ENCODE measurements around the gene SLC15A3. TPM values are rescaled to one million over a fixed set of nuclear protein-coding genes. Genes with fewer than 3 reads are reported as not detected.

SLC15A3 gene
- total and polyA plus RNA-seq, 4 donors: 9.0 to 20.9 (median 16.3) TPM

- Histone ChIP-seq H3K4me1 (ENCODE audit: control insufficient read depth in 4 of 4, insufficient read depth in 4 of 4, low read length in 3 of 4) (peaks cover 0 to 11% (median 5%) of the 10 kb centered on the region in 4 donors), H3K9ac (ENCODE audit: low read depth in 1 of 2, low read length in 2 of 2) (no peak overlapping the region), H3K9me3 (ENCODE audit: control insufficient read depth in 4 of 4, low read length in 3 of 4) (no peaks in the 10 kb centered on the region), H3K36me3 (ENCODE audit: control insufficient read depth in 4 of 4, insufficient read depth in 3 of 4, low read depth in 1 of 4, low read length in 3 of 4) (peaks cover 8 to 81% (median 61%) of the 10 kb centered on the region in 4 donors), H3K4me3 (ENCODE audit: low read depth in 1 of 3, low read length in 3 of 3) (no peak overlapping the region), H3K27ac (ENCODE audit: low read depth in 1 of 2, low read length in 2 of 2) (no peak overlapping the region), H3K27me3 (ENCODE audit: control insufficient read depth in 4 of 4, insufficient read depth in 4 of 4, low read length in 3 of 4) (no peaks in the 10 kb centered on the region)
- 91% methylated on average over 5 of the region's 5 CpGs for WGBS
- DNase-seq (ENCODE audit: low spot score): no peak
- no peak for TF ChIP-seq JUND (IDR thresholded peaks at IDR 0.05)
- no peak for TF ChIP-seq EGR1 (IDR thresholded peaks at IDR 0.05; ENCODE audit: low read depth in 2 of 2)
- no peak for TF ChIP-seq REST (IDR thresholded peaks at IDR 0.05)
- TF ChIP-seq, protein P1, sequence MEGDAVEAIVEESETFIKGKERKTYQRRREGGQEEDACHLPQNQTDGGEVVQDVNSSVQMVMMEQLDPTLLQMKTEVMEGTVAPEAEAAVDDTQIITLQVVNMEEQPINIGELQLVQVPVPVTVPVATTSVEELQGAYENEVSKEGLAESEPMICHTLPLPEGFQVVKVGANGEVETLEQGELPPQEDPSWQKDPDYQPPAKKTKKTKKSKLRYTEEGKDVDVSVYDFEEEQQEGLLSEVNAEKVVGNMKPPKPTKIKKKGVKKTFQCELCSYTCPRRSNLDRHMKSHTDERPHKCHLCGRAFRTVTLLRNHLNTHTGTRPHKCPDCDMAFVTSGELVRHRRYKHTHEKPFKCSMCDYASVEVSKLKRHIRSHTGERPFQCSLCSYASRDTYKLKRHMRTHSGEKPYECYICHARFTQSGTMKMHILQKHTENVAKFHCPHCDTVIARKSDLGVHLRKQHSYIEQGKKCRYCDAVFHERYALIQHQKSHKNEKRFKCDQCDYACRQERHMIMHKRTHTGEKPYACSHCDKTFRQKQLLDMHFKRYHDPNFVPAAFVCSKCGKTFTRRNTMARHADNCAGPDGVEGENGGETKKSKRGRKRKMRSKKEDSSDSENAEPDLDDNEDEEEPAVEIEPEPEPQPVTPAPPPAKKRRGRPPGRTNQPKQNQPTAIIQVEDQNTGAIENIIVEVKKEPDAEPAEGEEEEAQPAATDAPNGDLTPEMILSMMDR (IDR thresholded peaks at IDR 0.05; ENCODE audit: low read depth, low read length, missing input control): no peak
- no peak for TF ChIP-seq RXRA (IDR thresholded peaks at IDR 0.05)
Observed at GRCh38 chr11:60895687-60896086, 56.3 kb downstream of the SLC15A3 start.

DNA sequence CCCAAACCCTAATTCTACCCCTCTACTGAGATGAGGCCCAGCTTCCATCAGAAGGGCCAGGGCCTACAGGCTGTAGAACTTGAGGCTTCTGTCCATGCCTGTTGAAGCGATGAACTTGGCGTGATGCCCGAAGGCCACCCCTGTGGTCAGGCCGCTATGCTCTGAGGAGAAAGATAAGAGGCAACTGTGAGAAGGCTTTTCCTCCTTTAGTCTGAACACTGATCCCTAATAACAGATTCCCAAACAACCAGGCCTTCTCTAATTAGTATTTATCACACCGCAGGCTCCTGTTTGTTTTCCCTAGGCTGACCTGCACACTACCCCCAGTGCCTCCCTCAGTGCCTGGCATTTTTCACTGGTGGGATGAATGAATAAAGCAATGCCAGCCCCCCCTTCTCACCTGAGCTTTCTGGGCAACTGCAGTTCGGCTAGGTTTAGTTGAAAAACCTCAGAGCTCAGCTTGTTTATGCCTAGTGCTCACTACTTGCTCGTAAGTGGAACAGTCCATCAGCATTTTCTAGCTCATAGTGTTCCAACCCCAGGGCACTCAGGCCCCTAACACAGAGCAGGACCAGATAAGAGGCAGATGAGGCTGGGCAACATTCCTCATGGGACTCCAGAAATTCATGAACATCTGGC lies 60.8 kb downstream of the SLC15A3 start:
- TF ChIP-seq HNF4A (conservative IDR thresholded peaks at IDR 0.05) (no peak), FOXA1 (IDR thresholded peaks at IDR 0.05) (no peak)
- 83% methylated on average over 7 of the region's 7 CpGs for WGBS
- Histone ChIP-seq H3K27me3 (ENCODE audit: control insufficient read depth in 4 of 4, insufficient read depth in 4 of 4, low read length in 3 of 4) (no peaks in the 10 kb centered on the region), H3K27ac (ENCODE audit: low read depth in 1 of 2, low read length in 2 of 2) (no peak overlapping the region), H3K9ac (ENCODE audit: low read depth in 1 of 2, low read length in 2 of 2) (no peak overlapping the region), H3K4me1 (ENCODE audit: control insufficient read depth in 4 of 4, insufficient read depth in 4 of 4, low read length in 3 of 4) (peaks cover 0 to 7% (median 0%) of the 10 kb centered on the region in 4 donors), H3K36me3 (ENCODE audit: control insufficient read depth in 4 of 4, insufficient read depth in 3 of 4, low read depth in 1 of 4, low read length in 3 of 4) (peaks cover 2 to 53% (median 28%) of the 10 kb centered on the region in 4 donors), H3K9me3 (ENCODE audit: control insufficient read depth in 4 of 4, low read length in 3 of 4) (no peaks in the 10 kb centered on the region), H3K4me3 (ENCODE audit: low read depth in 1 of 3, low read length in 3 of 3) (no peak overlapping the region)
- peak; percentile 71 for DNase-seq (ENCODE audit: low spot score)

DNA sequence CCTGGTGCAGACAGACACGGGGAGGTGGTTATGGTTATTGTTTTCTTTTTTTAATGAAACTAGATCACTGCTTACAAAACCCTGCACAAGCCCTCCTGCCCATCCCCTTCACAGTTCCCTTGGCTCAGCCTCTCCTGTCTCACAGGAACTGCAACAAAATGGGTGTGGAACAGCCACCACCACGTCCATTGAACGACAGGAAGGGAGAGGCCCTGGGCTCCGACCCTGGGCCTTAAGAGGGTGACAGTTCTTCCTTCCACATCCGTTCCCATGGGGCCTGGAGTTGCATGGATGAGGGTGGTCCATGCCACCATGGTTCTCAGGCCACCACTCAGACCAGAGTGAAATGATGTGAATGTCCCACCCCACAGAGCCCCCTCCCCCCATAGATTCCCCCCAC lies 61.3 kb downstream of the SLC15A3 start:
- Histone ChIP-seq H3K9ac (ENCODE audit: low read depth in 1 of 2, low read length in 2 of 2) (no peak overlapping the region), H3K4me3 (ENCODE audit: low read depth in 1 of 3, low read length in 3 of 3) (no peak overlapping the region), H3K27me3 (ENCODE audit: control insufficient read depth in 4 of 4, insufficient read depth in 4 of 4, low read length in 3 of 4) (no peaks in the 10 kb centered on the region), H3K9me3 (ENCODE audit: control insufficient read depth in 4 of 4, low read length in 3 of 4) (no peaks in the 10 kb centered on the region), H3K27ac (ENCODE audit: low read depth in 1 of 2, low read length in 2 of 2) (no peak overlapping the region), H3K4me1 (ENCODE audit: control insufficient read depth in 4 of 4, insufficient read depth in 4 of 4, low read length in 3 of 4) (peaks cover 0 to 7% (median 0%) of the 10 kb centered on the region in 4 donors), H3K36me3 (ENCODE audit: control insufficient read depth in 4 of 4, insufficient read depth in 3 of 4, low read depth in 1 of 4, low read length in 3 of 4) (peaks cover 2 to 48% (median 24%) of the 10 kb centered on the region in 4 donors)
- no peak for DNase-seq (ENCODE audit: low spot score)
- WGBS: 68% methylated on average over 5 of the region's 5 CpGs
- TF ChIP-seq YY1 (IDR thresholded peaks at IDR 0.05) (no peak), EGR1 (IDR thresholded peaks at IDR 0.05; ENCODE audit: low read depth in 2 of 2) (no peak), RXRA (IDR thresholded peaks at IDR 0.05) (no peak), NR2F2 (IDR thresholded peaks at IDR 0.05) (no peak), HNF4A (conservative IDR thresholded peaks at IDR 0.05) (no peak), FOXA2 (IDR thresholded peaks at IDR 0.05) (no peak), JUND (IDR thresholded peaks at IDR 0.05) (no peak), REST (IDR thresholded peaks at IDR 0.05) (no peak), FOXA1 (IDR thresholded peaks at IDR 0.05) (no peak), SP1 (IDR thresholded peaks at IDR 0.05) (no peak)
- TF ChIP-seq, protein P2, sequence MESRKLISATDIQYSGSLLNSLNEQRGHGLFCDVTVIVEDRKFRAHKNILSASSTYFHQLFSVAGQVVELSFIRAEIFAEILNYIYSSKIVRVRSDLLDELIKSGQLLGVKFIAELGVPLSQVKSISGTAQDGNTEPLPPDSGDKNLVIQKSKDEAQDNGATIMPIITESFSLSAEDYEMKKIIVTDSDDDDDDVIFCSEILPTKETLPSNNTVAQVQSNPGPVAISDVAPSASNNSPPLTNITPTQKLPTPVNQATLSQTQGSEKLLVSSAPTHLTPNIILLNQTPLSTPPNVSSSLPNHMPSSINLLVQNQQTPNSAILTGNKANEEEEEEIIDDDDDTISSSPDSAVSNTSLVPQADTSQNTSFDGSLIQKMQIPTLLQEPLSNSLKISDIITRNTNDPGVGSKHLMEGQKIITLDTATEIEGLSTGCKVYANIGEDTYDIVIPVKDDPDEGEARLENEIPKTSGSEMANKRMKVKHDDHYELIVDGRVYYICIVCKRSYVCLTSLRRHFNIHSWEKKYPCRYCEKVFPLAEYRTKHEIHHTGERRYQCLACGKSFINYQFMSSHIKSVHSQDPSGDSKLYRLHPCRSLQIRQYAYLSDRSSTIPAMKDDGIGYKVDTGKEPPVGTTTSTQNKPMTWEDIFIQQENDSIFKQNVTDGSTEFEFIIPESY (IDR thresholded peaks at IDR 0.05): no peak
- TF ChIP-seq, protein P1 (IDR thresholded peaks at IDR 0.05; ENCODE audit: low read depth, low read length, missing input control): no peak
